Activated naive CD4-positive, alpha-beta T cell treated with anti-CD3 and anti-CD28 coated beads, Interleukin-2, amount 50 U/mL, for 16 hours (primary cell): ENCODE results near the gene HAX1.
"Not testable (repeated sequence)": the region's sequence is repeated elsewhere in the genome, so short reads cannot be mapped to it uniquely, and the experiment has no call there.

ENCODE experiments used
- DNase-seq: peaks from one replicate; pipeline ENCODE4 v3.0.0-alpha.2; 2020

The HAX1 gene

DNA sequence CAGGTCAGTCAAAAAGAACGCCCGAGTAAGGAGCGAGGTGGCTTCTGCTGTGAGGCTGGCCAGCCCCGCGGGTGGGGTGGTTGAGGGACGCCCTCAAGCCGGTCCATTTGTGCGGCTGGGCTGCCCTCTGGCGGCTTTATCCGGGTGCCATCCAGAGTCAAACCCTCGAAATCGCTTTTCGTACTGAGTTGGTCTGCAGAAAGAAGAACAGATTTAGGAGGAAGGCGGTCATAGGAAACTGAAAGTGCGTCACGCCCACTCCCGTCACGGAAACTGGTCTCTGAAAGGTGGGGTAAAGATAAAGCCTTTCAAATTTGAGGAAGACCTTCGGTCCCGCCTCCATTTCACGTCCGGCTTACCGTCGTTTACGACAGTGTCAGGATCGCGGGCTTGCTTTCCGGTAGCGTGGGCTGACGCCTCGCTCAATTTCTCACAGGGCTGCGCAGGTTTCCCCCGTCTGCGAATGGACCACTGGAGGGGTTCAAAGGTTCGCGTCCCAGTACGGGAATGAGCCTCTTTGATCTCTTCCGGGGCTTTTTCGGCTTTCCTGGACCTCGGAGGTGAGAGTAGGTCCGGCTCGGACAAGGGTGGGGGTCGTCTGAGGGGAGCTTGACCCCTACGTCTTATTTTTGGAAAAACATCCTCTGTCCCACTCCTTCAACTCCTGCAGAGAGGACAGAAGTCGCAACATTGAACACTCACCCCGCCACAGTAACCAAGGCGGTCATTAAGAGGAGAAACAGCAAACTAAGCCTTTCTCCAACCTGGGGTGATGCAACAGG lies at the start of gene HAX1:
HAX1 (plus strand) TSS at position 413 of the 782 bp plus-strand sequence; CDS start at position 508, 95 bp downstream.
- peak; percentile 97 for DNase-seq

- DNase-seq = no peak
Observed at GRCh38 chr1:154222918-154223317, 49.5 kb upstream of the HAX1 start.

DNA sequence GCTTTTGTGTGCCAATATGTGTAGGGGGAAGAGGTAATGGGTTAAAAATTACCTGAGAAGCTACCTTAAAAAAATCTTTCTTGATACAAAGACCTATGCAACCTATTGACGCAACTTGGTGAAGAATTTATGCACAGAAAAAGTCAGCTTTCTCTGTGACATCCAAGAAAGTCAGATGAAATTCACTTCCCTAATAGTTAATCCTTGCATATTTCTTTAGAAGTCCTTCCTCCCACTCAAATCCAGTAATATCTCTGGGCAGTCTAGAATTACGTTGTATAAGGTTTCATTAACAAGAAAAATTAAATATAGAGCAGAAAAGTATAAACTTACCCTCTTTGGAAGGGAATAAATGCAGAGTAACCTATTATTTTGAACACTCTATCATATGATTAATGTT lies 48.8 kb upstream of the HAX1 start:
- DNase-seq = no peak

DNA sequence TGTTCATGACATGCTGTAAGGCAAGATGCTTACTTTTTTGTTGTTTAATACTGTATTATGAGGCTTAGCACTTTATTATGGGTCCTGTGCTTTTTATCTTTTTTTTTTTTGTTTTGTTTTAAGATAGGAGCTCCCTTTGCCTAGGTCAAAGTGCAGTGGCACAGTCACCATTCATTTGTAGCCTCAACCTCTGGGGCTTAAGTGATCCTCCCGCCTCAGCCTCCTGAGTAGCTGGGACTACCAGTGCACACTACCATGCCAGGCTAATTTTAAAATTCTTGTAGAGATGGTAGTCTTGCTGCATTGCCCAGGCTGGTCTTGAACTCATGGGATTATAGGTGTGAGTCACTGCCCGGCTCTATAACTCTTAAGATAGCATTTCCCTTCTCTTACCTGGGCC lies 47.1 kb upstream of the HAX1 start:
- DNase-seq = no peak

GRCh38 chr1:154231112-154231511 lies 41.3 kb upstream of the HAX1 start:
- DNase-seq = not testable (repeated sequence)

GRCh38 chr1:154233127-154233526 lies 39.3 kb upstream of the HAX1 start:
- DNase-seq = not testable (repeated sequence)

DNA sequence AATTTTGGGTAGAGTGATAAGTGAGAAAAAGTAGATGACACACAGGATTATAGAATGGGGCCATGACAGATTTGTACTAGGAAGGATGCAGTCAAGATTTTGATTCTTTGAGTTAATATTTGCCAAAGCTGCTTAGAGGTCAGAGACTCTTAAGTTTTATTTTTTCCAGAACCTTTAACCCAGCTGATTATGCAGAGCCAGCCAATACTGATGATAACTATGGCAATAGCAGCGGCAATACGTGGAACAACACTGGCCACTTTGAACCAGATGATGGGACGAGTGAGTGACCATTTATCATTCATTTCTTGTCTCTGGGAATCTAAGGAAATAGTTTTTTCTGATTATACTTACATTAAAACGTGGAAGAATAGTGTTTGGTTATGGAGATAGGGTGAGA lies 35.6 kb upstream of the HAX1 start:
- DNase-seq = no peak

- no peak for DNase-seq
Observed at GRCh38 chr1:154237435-154237834, 35.0 kb upstream of the HAX1 start.

GRCh38 chr1:154237880-154238506 lies 34.4 kb upstream of the HAX1 start:
- no peak for DNase-seq

GRCh38 chr1:154239491-154239890 lies 32.9 kb upstream of the HAX1 start:
- DNase-seq = no peak

DNA sequence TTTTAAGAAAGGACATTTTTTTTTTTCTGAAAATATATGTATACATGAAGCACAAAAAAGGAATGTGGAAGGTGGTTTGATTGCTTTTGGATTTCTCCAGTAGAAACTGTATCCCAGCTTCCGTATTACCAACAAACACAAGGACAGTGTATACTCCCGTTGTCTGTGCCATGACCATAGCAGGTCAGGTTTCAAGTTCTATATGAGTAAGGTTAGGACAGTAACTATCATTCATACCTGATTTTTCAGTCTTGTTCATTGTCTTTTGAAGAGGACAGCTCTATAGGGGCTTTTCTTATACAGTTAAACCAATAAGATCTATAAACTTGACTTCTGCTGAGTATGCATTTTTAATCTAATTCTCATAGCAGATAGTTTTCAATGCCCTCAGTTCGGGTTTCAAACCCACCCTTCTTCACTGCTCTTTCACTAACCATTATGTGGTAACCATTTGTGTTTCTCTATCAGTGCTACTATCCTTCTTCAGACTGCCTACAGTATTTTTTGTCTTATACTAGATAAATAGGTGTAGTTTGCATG lies 32.1 kb upstream of the HAX1 start:
- DNase-seq = no peak

GRCh38 chr1:154241703-154242351 lies 30.6 kb upstream of the HAX1 start:
- no peak for DNase-seq

DNA sequence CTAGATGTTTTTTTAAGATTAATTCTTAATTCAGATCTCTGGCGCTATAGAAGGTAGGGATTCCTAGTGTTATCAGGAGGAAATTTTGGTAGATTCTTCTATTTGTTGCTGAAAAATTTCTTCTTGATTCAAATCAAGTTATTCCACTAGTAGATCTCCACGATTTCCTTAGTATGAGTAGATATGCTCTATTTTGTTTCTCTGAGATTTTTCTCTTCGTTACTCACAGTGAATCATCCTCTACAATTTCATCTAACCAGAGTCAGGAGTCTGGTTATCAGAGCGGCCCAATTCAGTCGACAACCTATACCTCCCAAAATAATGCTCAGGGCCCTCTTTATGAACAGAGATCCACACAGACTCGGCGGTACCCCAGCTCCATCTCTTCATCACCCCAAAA lies 18.8 kb upstream of the HAX1 start:
- no peak for DNase-seq

DNA sequence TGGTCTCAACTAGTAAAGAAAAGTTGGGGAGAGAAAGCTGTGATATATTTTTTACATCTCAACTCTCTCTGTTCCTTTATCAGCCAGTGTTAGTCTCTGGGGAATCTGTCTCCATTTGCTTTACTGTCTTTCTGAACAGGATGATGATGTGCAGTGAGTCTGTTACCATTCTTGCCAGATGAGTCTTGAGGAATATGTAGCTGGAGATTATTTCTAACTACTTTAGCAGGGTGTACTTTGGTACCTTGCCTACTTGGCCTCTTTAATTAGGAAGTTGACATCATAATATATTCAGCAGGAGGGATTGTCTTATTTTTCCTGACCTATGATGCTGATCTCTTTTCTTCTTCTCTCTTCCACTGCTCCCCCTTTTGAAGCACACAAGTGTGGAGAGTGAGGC lies 15.7 kb upstream of the HAX1 start:
- no peak for DNase-seq

DNA sequence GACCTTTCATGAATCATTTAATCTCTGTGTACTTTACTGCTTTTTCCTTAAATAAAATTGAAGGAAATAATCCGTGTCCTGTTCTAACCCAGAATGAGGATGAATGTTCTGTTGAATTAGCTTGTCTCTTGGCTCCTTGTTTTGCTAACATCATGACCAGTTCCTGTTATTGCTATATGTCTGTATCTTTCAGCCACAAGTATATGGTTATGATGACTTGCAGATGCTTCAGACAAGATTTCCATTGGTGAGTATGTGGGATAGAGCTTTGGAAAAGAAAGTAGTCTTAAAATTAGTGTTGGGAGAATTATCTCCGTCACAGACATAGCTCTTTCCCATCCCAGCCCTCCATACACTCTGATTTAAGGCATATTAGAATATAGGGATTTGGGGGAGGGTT lies 13.6 kb upstream of the HAX1 start:
- DNase-seq = no peak

DNA sequence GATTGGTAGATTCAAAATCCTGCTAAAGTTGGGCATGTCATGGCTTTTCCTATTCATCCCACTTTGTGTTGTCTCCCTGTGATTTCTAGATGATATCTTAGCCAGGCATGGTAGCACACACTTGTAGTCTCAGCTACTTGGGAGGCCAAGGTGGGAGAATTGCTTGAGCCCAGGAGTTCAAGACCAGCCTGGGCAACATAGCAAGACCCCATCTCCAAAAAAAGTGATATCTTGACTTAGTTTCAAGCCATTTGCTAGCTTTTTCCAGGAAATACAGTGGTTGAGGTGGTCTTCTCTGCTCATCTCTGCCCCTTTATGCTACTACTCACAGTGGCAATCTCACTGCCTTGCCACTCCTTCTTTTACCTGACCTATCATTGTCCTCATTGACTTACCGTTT lies 12.3 kb upstream of the HAX1 start:
- no peak for DNase-seq

GRCh38 chr1:154263465-154264332 lies 8.7 kb upstream of the HAX1 start:
- DNase-seq = no peak

GRCh38 chr1:154264454-154264853 lies 8.0 kb upstream of the HAX1 start:
- DNase-seq = no peak

DNA sequence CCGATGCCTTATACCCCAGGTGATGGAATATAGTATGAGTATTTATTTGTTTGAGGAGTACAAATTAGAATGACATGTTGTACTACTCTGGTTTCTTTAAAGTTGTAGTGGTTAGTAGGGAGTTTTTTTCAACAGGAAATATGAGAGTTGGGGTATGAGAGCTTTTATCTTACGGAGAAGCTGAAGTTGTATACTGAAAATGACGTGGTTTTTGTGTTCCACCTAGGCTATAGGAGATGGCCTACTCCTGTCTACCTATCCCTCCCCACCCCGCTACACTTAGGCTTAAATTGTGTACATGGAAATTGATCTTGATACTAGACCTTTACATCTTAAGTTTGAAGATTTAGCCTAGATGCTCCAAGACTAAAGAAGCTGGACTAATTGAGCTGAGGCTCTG lies 6.8 kb upstream of the HAX1 start:
- DNase-seq = no peak

DNA sequence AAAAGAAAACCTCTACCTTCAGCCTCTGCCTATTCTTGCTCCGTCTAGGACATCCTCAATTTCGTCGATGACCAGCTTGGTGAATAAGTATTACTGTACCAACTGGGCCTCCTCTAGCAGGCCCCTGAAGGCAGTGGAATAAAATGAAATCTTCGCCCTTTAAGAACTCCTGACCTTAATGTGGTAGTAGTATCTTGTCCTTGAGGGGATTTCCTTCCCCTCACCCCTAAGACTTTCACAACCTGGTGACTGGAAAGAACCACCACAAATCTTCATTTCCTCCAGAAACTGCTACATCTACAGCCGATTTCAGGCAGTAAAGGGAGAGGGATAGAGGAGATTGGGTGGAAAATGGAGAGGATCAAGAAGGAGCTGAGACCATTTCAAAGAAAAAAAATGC lies 1.6 kb upstream of the HAX1 start:
- DNase-seq = no peak

- no peak for DNase-seq
Observed at GRCh38 chr1:154272999-154273563, 652 bp downstream of the HAX1 start.

DNA sequence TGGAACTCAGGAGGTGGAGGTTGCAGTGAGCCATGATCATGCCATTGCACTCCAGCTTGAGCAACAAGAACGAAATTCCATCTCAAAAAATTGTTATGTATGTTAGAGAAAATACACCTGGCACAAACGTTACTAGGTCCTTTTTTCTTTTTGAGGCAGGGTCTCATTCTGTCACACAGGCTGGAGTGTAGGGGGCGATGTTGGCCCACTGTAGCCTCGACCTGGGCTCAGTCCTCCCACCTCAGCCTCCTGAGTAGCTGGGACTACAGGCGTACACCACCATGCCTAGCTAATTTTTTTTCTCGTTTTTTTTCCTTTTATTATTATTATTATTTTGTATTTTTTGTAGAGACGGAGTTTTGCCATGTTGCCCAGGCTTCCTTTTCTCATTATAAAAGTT lies 4.4 kb downstream of the HAX1 start:
- DNase-seq = peak; percentile 38

GRCh38 chr1:154287591-154287990 lies 15.2 kb downstream of the HAX1 start:
- DNase-seq = not testable (repeated sequence)
